CD4-positive, alpha-beta T cell treated with Interleukin-15 for 4 hours (primary cell): Measurements from ENCODE around the gene PDCL3.

Experiments
- DNase-seq: peaks from one replicate; pipeline ENCODE4 v3.0.0-alpha.2; 2020; ENCODE audit warnings: low spot score

PDCL3 gene

GRCh38 chr2:100560216-100560830 lies 2.5 kb upstream of the PDCL3 start:
- DNase-seq: no peak

DNA sequence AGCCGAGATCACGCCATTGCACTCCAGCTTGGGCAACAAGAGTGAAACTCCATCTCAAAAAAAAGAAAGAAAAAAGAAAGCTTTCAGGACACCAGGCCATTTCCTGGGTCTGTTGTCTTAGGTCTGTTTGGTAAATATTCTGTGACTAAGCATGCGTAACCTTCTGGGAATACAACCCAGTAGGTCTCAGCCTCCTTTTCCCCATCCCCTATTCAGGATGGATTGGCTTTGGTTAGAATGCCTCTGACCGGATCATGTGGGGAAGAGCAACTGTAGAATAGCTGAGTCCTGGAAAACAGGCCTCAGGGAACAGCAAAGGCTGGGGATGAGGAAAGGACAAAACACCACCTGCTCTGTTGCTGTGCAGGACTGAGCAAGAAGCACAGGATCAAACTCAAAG lies 1.6 kb upstream of the PDCL3 start:
- no peak for DNase-seq

GRCh38 chr2:100563407-100564247 lies 834 bp downstream of the PDCL3 start:
- DNase-seq: no peak

- DNase-seq: no peak
Measured at GRCh38 chr2:100568989-100569388, 6.2 kb downstream of the PDCL3 start.

GRCh38 chr2:100571668-100572067 lies 8.9 kb downstream of the PDCL3 start:
- DNase-seq: no peak

DNA sequence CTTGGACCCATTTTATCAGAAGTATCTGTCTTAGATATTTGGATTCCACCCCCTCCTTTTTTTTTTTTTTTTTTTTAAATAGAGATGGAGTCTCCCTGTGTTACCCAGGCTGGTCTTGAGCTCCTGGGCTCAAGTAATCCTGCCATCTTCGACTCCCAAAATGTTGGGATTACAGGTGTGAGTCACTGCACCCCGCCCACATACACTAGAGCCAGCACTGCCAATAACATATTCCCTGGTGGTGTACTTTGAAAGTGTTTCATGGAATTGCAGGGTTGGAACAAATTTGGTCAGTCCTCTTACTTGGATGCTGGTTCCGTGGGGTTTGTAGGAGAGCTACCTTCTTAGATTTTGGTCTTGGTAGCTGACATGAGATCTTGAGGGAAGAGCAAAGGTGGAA lies 15.0 kb downstream of the PDCL3 start:
- DNase-seq: no peak

- DNase-seq: peak; percentile 48
Measured at GRCh38 chr2:100580367-100581276, 17.8 kb downstream of the PDCL3 start.

- DNase-seq: no peak
Measured at GRCh38 chr2:100581277-100581612, 18.5 kb downstream of the PDCL3 start.

DNA sequence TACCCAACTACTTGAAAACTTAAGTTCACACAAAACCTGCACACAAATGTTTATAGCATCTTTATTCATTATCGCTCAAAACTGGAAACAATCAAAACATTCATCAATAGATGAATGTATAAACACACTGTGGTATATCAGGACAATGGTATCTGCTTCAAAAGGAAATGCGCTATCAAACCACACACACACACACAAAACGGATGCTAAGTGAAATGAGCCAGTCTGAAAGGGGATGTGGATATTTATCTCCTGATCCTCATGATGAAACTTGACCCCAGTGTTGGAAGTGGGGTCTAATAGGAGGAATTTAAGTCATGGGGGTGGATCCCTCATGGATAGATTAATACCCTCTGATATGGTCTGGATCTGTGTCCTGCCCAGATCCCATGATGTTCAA lies 22.0 kb downstream of the PDCL3 start:
- peak; percentile 18 for DNase-seq

DNA sequence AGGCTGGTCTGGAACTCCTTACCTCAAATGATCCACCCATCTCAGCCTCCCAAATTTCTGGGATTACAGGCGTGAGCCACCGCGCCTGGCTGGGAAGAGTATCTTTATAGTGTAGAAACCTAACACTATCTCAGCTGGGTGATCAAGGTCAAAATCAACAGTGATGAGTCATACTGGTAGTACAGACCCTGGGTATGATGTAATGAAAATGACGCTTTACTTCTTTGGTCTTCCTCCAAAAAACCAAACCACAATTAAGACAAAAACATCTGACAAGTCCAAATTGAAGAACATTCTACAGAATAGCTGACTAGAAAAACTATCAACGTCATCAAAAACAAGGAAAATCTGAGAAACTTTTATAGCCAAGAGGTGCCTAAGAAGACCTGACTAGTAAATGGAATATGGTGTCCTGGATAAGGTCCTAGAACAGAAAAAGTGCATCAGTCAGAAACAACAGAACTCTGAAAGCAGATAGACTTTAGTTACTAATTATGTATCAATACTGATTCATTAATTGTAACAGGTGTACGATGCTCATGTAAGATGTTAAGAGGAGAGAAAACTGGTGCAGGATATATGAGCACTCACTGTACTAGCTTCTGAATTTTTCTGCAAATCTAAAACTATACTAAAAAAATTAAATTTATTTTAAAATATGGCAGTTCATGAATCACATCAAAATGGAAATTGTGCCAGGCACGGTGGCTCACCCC lies 25.4 kb downstream of the PDCL3 start:
- DNase-seq: peak; percentile 69

GRCh38 chr2:100589527-100589926 lies 26.7 kb downstream of the PDCL3 start:
- no peak for DNase-seq

- DNase-seq: no peak
Measured at GRCh38 chr2:100592226-100592625, 29.4 kb downstream of the PDCL3 start.

- DNase-seq: no peak
Measured at GRCh38 chr2:100596465-100596864, 33.7 kb downstream of the PDCL3 start.

DNA sequence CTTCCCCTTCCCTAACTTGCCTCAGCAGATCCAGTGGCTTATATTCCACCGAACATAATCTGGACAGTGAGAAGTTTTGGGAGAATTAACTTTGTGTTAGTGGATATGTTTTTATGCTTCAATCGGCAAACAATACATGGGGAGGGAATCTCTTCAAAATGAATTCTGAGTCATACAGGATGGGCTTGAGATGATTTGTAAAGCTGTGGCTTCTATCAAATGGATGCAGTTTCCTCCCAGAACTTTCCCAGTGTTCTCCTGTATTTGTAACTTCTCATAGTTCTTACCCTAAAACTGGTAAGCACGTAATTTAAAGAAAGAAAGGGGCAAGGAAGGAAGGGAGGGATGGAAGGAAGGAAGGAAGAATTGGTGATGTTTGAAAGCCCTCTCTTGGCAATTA lies 36.8 kb downstream of the PDCL3 start:
- no peak for DNase-seq

GRCh38 chr2:100601661-100602060 lies 38.9 kb downstream of the PDCL3 start:
- DNase-seq: no peak

DNA sequence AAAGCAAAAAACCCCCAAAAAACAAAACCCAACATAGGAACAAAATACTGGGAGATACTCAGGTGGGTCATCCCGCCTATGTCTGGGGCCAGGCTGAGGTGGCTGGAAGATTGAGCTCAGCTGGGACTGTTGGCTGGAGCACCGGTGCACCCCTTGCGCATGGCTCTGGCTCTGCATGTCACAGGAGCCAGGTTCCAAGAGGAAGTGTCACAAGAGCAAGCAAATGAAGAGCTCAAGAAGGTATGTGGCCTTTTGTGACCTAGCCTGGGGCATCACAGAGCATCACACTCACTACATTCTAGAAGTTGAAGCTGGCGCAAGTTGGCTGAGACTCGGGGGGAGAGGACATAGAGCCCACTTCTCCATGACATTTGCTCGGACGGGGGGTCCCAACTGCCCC lies 40.6 kb downstream of the PDCL3 start:
- no peak for DNase-seq

- no peak for DNase-seq
Measured at GRCh38 chr2:100603948-100604633, 41.3 kb downstream of the PDCL3 start.

DNA sequence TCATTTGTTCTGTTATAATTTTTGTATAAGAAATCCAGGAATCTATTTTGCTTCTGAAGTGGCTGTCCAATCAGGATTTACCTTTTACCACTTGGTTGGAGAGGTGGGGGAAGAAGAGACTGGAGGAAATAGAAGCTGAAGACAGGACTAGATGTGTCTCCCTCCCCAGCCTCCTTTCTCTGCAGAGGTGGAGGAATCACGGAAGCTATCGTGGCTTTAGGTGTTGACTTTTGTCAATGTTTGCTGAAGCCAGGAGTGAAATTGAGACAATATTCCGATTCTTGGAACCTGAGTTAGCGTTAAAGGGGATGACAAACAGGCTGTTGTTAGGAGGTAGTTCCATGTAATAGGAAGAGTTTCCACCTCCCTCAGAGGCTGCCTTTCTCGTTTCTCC lies 43.5 kb downstream of the PDCL3 start:
- no peak for DNase-seq

- peak; percentile 32 for DNase-seq
Measured at GRCh38 chr2:100606726-100607343, 44.0 kb downstream of the PDCL3 start.

GRCh38 chr2:100610381-100610831 lies 47.6 kb downstream of the PDCL3 start:
- DNase-seq: peak; percentile 70
